AG04450 (cell line): Measurements from ENCODE around the gene CACNA1A. TPM values are rescaled to one million over a fixed set of nuclear protein-coding genes. Genes with fewer than 3 reads are reported as not detected.
A peak's percentile ranks its signal among the peaks of the same experiment; 100 is the strongest.

ENCODE experiments used
- CTCF ChIA-PET: fragments of 300-600, 350-600 bp; formaldehyde crosslinking; extraction: SDS; loops from one replicate; lab custom pipeline; 2022; ENCODE audit warnings: antibody characterized with exemption, inconsistent platforms; lab: Charles Lee
- POLR2A ChIA-PET: fragments of 350-600 bp; formaldehyde crosslinking; extraction: SDS; loops from one replicate; lab custom pipeline; 2021; ENCODE audit warnings: antibody characterized with exemption, inconsistent platforms; lab: Yijun Ruan, JAX
- DNase-seq: peaks from one replicate; pipeline ENCODE4 v3.0.0-alpha.2; 2011; ENCODE audit warnings: low read depth, low spot score
- H3K27ac ChIP-seq: one replicate; pipeline ENCODE4 v1.5.1; 2012; ENCODE audit warnings: low read depth, low read length, control low read depth
- H3K27me3 ChIP-seq: one replicate; pipeline ENCODE4 v1.6.0; 2012; ENCODE audit warnings: low read length; ENCODE audit not compliant: control insufficient read depth, insufficient read depth
- H3K4me3 ChIP-seq: 2 replicates; pipeline ENCODE4 v1.5.1; 2011; ENCODE audit warnings: mild to moderate bottlenecking, low read depth, low read length, control low read depth
- H3K9me3 ChIP-seq: 2 replicates; pipeline ENCODE4 v1.5.1; 2012; ENCODE audit warnings: low read length; ENCODE audit not compliant: control insufficient read depth, insufficient read depth
- polyA plus RNA-seq: library from polyadenylated mRNA; depleted of rRNA; stranded (reverse); fragments of >200 nt; gene quantifications from 2 replicates; pipeline ENCODE4 v1.2.3, GENCODE V29; 2011
- TF ChIP-seq, protein P1 (sequence below): IDR thresholded peaks from 2 replicates; pipeline ENCODE4 v1.5.1; 2011; ENCODE audit warnings: low read depth, low read length, control low read depth, inconsistent platforms

The CACNA1A gene
- polyA plus RNA-seq, 1 experiment = 12.2 TPM

GRCh38 chr19:13214036-13214730 is 292.1 kb downstream of the CACNA1A start:
- TF ChIP-seq, protein P1, sequence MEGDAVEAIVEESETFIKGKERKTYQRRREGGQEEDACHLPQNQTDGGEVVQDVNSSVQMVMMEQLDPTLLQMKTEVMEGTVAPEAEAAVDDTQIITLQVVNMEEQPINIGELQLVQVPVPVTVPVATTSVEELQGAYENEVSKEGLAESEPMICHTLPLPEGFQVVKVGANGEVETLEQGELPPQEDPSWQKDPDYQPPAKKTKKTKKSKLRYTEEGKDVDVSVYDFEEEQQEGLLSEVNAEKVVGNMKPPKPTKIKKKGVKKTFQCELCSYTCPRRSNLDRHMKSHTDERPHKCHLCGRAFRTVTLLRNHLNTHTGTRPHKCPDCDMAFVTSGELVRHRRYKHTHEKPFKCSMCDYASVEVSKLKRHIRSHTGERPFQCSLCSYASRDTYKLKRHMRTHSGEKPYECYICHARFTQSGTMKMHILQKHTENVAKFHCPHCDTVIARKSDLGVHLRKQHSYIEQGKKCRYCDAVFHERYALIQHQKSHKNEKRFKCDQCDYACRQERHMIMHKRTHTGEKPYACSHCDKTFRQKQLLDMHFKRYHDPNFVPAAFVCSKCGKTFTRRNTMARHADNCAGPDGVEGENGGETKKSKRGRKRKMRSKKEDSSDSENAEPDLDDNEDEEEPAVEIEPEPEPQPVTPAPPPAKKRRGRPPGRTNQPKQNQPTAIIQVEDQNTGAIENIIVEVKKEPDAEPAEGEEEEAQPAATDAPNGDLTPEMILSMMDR = no peak
- no peaks in the 10 kb centered on the region for H3K27me3 ChIP-seq
- DNase-seq = no peak
- no peaks in the 10 kb centered on the region; the same call in 1 of the 2 replicates for H3K9me3 ChIP-seq
- ChIA-PET POLR2A (no interaction called here), CTCF (interaction anchor here (0.6 to 1.7 kb wide), 2 partner anchors 48 to 392 kb away, joined by 3 to 6 read pairs; no protein-coding TSS in a partner anchor)
- H3K4me3 ChIP-seq = no peak overlapping the region
- no peak overlapping the region for H3K27ac ChIP-seq

- CTCF ChIA-PET = interaction anchor here (0.6 to 1.7 kb wide), 3 partner anchors 50 to 837 kb away, joined by 3 to 6 read pairs (median 3); no protein-coding TSS in a partner anchor
- POLR2A ChIA-PET = interaction anchor here (0.7 kb wide), 1 partner anchor 1192 kb away, joined by 4 read pairs; no protein-coding TSS in a partner anchor
Measured at GRCh38 chr19:13212759-13213330, 293.4 kb downstream of the CACNA1A start.

GRCh38 chr19:13211426-13212308 is 294.6 kb downstream of the CACNA1A start:
- CTCF ChIA-PET = no interaction called here
- H3K4me3 ChIP-seq = no peak overlapping the region
- H3K27me3 ChIP-seq = no peaks in the 10 kb centered on the region
- DNase-seq = no peak
- no peak overlapping the region for H3K27ac ChIP-seq
- H3K9me3 ChIP-seq = no peaks in the 10 kb centered on the region; the same call in 1 of the 2 replicates
- TF ChIP-seq, protein P1 = no peak
- POLR2A ChIA-PET = interaction anchor here (0.7 kb wide), 1 partner anchor 1193 kb away, joined by 4 read pairs; no protein-coding TSS in a partner anchor

More at GRCh38 chr19:13212759-13213330, 293.4 kb downstream of the CACNA1A start:
- no peaks in the 10 kb centered on the region; the same call in 1 of the 2 replicates for H3K9me3 ChIP-seq
- H3K27ac ChIP-seq = no peak overlapping the region
- no peak for DNase-seq
- TF ChIP-seq, protein P1 = peak; percentile 52
- no peak overlapping the region for H3K4me3 ChIP-seq
- no peaks in the 10 kb centered on the region for H3K27me3 ChIP-seq

DNA sequence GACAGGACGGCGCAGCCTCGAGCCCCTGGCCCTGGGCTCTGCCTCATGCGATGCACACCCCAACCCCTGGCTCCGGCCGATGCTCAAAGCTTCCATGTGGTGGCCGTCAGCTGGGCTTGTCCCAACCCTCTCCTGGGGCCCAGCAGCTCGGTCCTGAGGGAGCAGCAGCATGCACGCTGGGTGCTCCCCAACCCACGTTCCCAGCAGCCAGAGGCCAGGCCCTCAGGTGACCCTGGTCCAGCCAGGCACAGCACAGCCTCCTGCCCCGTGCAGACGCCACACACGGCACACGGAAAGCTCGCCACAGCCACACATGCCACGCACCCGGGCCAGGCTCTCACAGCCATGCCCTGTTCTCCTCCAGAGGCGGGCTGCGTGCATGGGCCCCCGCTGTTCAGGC is 295.3 kb downstream of the CACNA1A start:
- Histone ChIP-seq H3K27me3 (no peaks in the 10 kb centered on the region), H3K27ac (no peak overlapping the region), H3K4me3 (no peak overlapping the region), H3K9me3 (no peaks in the 10 kb centered on the region; the same call in 1 of the 2 replicates)
- CTCF ChIA-PET = no interaction called here
- no peak for DNase-seq
- TF ChIP-seq, protein P1 = no peak
- POLR2A ChIA-PET = no interaction called here
